Measurements from ENCODE around the gene TENM3. TPM values are rescaled to one million over a fixed set of nuclear protein-coding genes. Genes with fewer than 3 reads are reported as not detected.

Gene TENM3
- total and polyA plus RNA-seq, 2 donors (not counting 3 experiments of a cell fraction or from before 2014, with no cell fraction given), result 3.2 to 6.2 TPM

DNA sequence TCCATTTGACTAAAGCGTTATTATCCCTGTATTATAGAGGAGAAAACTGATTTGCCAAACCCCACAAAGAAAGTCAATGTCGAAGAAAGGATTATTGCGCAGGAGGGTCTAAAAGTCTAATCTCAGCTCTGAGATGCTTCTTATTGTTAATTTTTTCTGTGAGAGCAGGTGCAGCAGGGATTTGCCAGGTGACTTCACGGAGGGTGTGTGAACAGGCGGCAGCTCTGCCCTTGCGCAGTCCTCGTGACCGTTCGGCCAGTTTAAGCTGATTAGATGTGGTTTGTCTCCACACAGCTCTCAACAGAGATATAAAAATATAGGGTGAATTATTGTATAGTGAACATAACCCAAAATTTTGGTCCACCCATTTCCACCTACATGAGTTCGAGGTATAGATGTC, 28.5 kb downstream of the TENM3 start:
- no peak for FAIRE-seq
- H2AFZ ChIP-seq (ENCODE audit: low read depth, low read length), result no peak overlapping the region
- ChIA-PET POLR2A (no interaction called here), CTCF (no interaction called here)
- intact Hi-C loops (cut with micrococcal nuclease) (no loop called here), dilution Hi-C loops (cut with MboI; ENCODE audit: extremely low pct_ligation_motif_present, low sequenced_read_pairs) (no loop called here)
- H3K9me1 ChIP-seq (replicated peaks; ENCODE audit: control insufficient read depth, extremely low read depth, insufficient read depth, low read length), result no peaks in the 10 kb centered on the region
- BruUV-seq (replicated peaks), result no TSS peak
- H3K4me3 ChIP-seq (replicated peaks in 1 of 3; ENCODE audit: insufficient read depth in 1 of 3, low read depth in 1 of 3, low read length in 3 of 3), result no peak overlapping the region
- H4K20me1 ChIP-seq (replicated peaks; ENCODE audit: control insufficient read depth, extremely low read depth, insufficient read depth, low read length), result no peaks in the 10 kb centered on the region
- H3K4me1 ChIP-seq (ENCODE audit: control insufficient read depth, extremely low read depth, insufficient read depth, low read length), result no peaks in the 10 kb centered on the region
- H3K27ac ChIP-seq (ENCODE audit: insufficient read depth, low read depth, low read length), result no peak overlapping the region
- no peaks in the 10 kb centered on the region for H3K27me3 ChIP-seq (ENCODE audit: control insufficient read depth in 2 of 2, insufficient read depth in 2 of 2, low read length in 2 of 2)
- H3K4me2 ChIP-seq (ENCODE audit: insufficient read depth, low read length), result no peak overlapping the region
- H3K9me3 ChIP-seq (replicated peaks; ENCODE audit: control insufficient read depth, insufficient read depth, low read length), result peaks cover 2% of the 10 kb centered on the region
- DNase-seq (ENCODE audit: low read depth, low spot score), result no peak
- no peaks in the 10 kb centered on the region for H3K36me3 ChIP-seq (ENCODE audit: control insufficient read depth in 2 of 2, extremely low read depth in 1 of 2, insufficient read depth in 2 of 2, low read length in 2 of 2)
- TF ChIP-seq POLR2AphosphoS5 (IDR thresholded peaks at IDR 0.05; ENCODE audit: insufficient read depth, low read depth, low read length) (no peak), JUN (IDR thresholded peaks at IDR 0.05; ENCODE audit: borderline replicate concordance, insufficient read depth, insufficient read length, low read depth) (no peak)
- H3K79me2 ChIP-seq (ENCODE audit: control insufficient read depth, insufficient read depth, low read length), result no peaks in the 10 kb centered on the region
- H3K9ac ChIP-seq (replicated peaks; ENCODE audit: extremely low read depth, insufficient read depth, low read length), result no peak overlapping the region

DNA sequence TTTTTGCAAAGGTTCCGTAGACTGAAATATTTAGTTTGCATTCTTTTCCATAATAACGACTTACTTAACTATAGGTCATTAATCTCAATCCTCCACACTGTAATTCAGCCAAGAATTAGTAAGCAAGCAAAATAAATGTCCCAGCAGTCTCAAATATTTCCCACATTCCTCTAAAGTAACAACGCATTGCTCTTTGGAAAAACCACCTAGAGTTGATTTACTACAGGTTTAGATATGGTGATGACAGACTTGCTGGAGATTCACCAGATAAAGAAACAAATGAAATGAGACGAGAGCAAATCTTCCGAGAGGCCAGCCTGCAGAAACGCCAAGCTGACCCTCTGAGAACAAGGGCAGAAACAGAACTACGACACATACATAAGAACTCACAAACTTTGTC, 28.9 kb downstream of the TENM3 start:
- DNase-seq (ENCODE audit: low read depth, low spot score) (no peak), FAIRE-seq (no peak)
- H3K27ac ChIP-seq (ENCODE audit: insufficient read depth, low read depth, low read length), result no peak overlapping the region
- H4K20me1 ChIP-seq (replicated peaks; ENCODE audit: control insufficient read depth, extremely low read depth, insufficient read depth, low read length), result no peaks in the 10 kb centered on the region
- no peak overlapping the region for H2AFZ ChIP-seq (ENCODE audit: low read depth, low read length)
- intact Hi-C loops (cut with micrococcal nuclease) (no loop called here), dilution Hi-C loops (cut with MboI; ENCODE audit: extremely low pct_ligation_motif_present, low sequenced_read_pairs) (no loop called here)
- no TSS peak for BruUV-seq (replicated peaks)
- H3K4me2 ChIP-seq (ENCODE audit: insufficient read depth, low read length), result no peak overlapping the region
- POLR2A ChIA-PET, result no interaction called here
- no peaks in the 10 kb centered on the region for H3K27me3 ChIP-seq (ENCODE audit: control insufficient read depth in 2 of 2, insufficient read depth in 2 of 2, low read length in 2 of 2)
- H3K9me3 ChIP-seq (replicated peaks; ENCODE audit: control insufficient read depth, insufficient read depth, low read length), result peaks cover 2% of the 10 kb centered on the region
- no peaks in the 10 kb centered on the region for H3K9me1 ChIP-seq (replicated peaks; ENCODE audit: control insufficient read depth, extremely low read depth, insufficient read depth, low read length)
- H3K4me1 ChIP-seq (ENCODE audit: control insufficient read depth, extremely low read depth, insufficient read depth, low read length), result no peaks in the 10 kb centered on the region
- CTCF ChIA-PET, result no interaction called here
- no peak overlapping the region for H3K9ac ChIP-seq (replicated peaks; ENCODE audit: extremely low read depth, insufficient read depth, low read length)
- no peak for TF ChIP-seq JUN (IDR thresholded peaks at IDR 0.05; ENCODE audit: borderline replicate concordance, insufficient read depth, insufficient read length, low read depth)
- TF ChIP-seq, protein P1, sequence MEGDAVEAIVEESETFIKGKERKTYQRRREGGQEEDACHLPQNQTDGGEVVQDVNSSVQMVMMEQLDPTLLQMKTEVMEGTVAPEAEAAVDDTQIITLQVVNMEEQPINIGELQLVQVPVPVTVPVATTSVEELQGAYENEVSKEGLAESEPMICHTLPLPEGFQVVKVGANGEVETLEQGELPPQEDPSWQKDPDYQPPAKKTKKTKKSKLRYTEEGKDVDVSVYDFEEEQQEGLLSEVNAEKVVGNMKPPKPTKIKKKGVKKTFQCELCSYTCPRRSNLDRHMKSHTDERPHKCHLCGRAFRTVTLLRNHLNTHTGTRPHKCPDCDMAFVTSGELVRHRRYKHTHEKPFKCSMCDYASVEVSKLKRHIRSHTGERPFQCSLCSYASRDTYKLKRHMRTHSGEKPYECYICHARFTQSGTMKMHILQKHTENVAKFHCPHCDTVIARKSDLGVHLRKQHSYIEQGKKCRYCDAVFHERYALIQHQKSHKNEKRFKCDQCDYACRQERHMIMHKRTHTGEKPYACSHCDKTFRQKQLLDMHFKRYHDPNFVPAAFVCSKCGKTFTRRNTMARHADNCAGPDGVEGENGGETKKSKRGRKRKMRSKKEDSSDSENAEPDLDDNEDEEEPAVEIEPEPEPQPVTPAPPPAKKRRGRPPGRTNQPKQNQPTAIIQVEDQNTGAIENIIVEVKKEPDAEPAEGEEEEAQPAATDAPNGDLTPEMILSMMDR (IDR thresholded peaks at IDR 0.05; ENCODE audit: extremely low read depth in 1 of 2, insufficient read depth in 1 of 2, low read depth in 1 of 2, low read length in 2 of 2), result no peak
- TF ChIP-seq POLR2AphosphoS5 (IDR thresholded peaks at IDR 0.05; ENCODE audit: insufficient read depth, low read depth, low read length), result no peak
- TF ChIP-seq MYC (IDR thresholded peaks at IDR 0.05; ENCODE audit: low read depth, low read length), result no peak
- TF ChIP-seq POLR2A (IDR thresholded peaks at IDR 0.05; ENCODE audit: low read depth, low read length), result no peak
- TF ChIP-seq EZH2 (IDR thresholded peaks at IDR 0.05; ENCODE audit: borderline replicate concordance, low read depth, low read length, severe bottlenecking), result no peak
- no peak for TF ChIP-seq FOS (IDR thresholded peaks at IDR 0.05; ENCODE audit: borderline replicate concordance, insufficient read depth, low read length)
- no peak for TF ChIP-seq GATA2 (IDR thresholded peaks at IDR 0.05; ENCODE audit: insufficient read depth, insufficient read length, low read depth, low read length)
- TF ChIP-seq, protein P2, sequence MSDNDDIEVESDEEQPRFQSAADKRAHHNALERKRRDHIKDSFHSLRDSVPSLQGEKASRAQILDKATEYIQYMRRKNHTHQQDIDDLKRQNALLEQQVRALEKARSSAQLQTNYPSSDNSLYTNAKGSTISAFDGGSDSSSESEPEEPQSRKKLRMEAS (IDR thresholded peaks at IDR 0.05; ENCODE audit: insufficient read depth, insufficient read length), result no peak
- no peak overlapping the region for H3K4me3 ChIP-seq (replicated peaks in 1 of 3; ENCODE audit: insufficient read depth in 1 of 3, low read depth in 1 of 3, low read length in 3 of 3)
- H3K36me3 ChIP-seq (ENCODE audit: control insufficient read depth in 2 of 2, extremely low read depth in 1 of 2, insufficient read depth in 2 of 2, low read length in 2 of 2), result no peaks in the 10 kb centered on the region
- H3K79me2 ChIP-seq (ENCODE audit: control insufficient read depth, insufficient read depth, low read length), result no peaks in the 10 kb centered on the region
